Coronary artery (tissue), 2 donors: ENCODE data around the gene MYL10.
A peak's percentile ranks its signal among the peaks of the same experiment; 100 is the strongest.

Source experiments
- DNase-seq: peaks from one replicate; pipeline ENCODE4 v3.0.0-alpha.2; 2017; ENCODE audit warnings: low spot score
- H3K27ac ChIP-seq, 2 donors: fragments of 200-600 bp; sonication (generic); one replicate each; pipeline ENCODE4 v1.5.1; 2016 to 2019
- H3K4me3 ChIP-seq: fragments of 200-600 bp; sonication (generic); 2 replicates; pipeline ENCODE4 v1.5.1; 2016; ENCODE audit warnings: mild to moderate bottlenecking, moderate library complexity
- CTCF ChIP-seq: fragments of 200-600 bp; sonication (generic); IDR thresholded peaks from one replicate; pipeline ENCODE4 v1.5.1; 2019; ENCODE audit warnings: antibody characterized with exemption

The MYL10 gene

DNA sequence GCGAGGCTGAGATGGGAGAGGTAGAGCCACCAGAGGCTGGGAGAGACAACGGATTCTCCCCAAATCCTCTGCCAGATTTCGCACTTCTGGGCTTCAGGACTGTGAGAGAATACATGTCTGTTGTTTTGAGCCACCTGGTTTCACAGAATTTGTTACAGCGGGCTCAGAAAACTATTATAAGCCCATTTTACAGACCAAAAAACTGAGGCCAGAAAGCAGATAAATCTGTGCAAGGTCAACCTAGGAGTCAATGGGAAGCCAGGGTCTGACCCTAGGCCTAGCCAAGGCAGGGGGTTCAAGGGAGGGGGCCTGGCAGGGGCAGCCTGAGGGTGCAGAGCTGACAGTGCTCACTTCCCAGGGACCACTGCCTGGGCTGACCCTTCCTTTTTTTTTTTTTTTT, 8.7 kb downstream of the MYL10 start:
- TF ChIP-seq CTCF, result no peak
- DNase-seq, result no peak
- Histone ChIP-seq H3K27ac (no peak overlapping the region), H3K4me3 (no peak overlapping the region)

DNA sequence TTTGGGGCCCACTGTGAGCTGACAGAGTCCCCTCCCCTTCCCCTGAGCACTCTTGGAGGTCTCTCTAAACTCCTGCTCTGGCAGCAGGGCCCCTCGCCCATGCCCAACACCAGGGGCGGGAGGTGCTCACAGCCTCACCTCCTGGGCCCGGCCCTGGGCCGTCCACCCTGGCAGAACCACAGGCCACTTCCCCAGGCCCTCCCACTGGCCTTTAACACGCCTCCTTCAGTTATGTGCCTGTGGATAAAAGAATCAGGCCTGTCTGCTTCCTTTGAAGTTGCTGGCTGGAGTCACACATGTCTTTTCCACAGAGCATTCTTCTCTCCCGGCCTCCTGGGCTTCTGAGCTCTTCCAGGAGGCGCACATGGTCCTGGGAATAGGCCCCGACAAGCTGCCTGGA, 10.2 kb downstream of the MYL10 start:
- H3K4me3 ChIP-seq, result no peak overlapping the region
- no peak for TF ChIP-seq CTCF
- DNase-seq, result no peak
- no peak overlapping the region for H3K27ac ChIP-seq

DNA sequence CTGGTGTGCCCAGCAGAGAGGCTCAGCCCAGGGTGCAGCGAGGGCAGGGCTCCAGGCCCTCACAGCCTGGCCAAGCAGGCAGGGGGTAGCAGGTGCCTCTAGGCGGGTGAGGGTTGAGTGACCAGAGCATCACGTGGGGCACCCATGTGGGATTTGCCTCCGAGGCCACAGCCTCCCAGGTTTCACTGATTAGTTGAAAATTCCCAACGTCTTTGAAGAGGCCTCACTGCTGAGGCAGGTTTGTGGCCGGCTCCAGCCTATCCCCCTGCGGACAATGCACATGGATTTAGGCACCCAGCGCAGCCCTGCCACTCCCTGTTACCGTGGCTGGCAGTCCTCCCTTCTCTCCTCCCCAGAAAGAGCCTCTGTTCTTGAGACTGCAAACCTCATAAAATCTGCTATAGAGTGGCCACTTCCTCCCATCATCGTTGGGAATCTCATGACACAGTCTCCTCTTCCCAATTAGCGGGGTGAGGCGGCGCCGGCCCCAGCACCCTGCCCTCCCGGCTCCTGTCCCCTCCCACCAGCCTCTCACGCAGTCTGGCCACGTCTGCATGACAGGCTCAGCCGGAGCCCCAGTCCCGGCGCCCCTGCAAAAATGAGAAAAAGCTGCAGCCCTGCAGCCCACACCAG, 10.8 kb downstream of the MYL10 start:
- no peak for TF ChIP-seq CTCF
- DNase-seq, result no peak
- Histone ChIP-seq H3K4me3 (no peak overlapping the region), H3K27ac (no peak overlapping the region)

DNA sequence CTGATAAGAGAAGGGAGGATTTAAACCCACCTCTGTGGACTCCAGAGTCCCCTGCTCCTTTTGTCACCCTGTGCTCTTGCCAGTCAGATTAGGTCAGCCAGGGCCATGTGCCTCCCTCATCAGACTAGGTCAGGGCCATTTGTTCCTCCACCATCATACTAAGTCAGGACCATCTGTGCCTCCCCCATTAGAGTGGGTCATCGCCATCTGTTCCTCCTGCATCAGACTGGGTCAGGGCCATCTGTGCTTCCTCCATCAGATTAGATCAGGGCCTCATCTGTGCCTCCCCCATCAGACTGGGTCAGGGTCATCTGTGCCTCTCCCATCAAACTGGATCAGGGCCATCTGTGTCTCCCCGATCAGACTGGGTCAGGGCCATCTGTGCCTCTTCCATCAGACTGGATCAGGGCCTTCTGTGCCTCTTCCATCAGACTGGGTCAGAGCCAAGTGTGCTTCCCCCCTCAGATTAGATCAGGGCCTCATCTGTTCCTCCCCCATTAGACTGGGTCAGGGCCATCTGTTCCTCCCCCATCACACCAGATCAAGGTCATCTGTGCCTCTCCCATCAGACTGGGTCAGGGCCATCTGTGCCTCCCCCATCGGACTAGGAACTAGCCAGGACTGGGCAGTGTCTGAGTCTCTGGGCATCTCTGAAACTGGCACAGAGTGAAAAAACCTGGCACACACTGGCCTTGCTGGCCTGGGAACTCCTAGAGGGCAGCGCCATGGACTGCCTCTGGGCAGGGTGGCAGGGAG, 11.5 kb downstream of the MYL10 start:
- H3K27ac ChIP-seq, result no peak overlapping the region
- DNase-seq, result no peak
- H3K4me3 ChIP-seq, result no peak overlapping the region
- TF ChIP-seq CTCF, result no peak

GRCh38 chr7:101615446-101615845, 13.7 kb downstream of the MYL10 start:
- no peak for DNase-seq
- H3K4me3 ChIP-seq, result peak overlapping the region; percentile 1
- no peak for TF ChIP-seq CTCF
- peak overlapping the region; percentile 76 to 98 for H3K27ac ChIP-seq

DNA sequence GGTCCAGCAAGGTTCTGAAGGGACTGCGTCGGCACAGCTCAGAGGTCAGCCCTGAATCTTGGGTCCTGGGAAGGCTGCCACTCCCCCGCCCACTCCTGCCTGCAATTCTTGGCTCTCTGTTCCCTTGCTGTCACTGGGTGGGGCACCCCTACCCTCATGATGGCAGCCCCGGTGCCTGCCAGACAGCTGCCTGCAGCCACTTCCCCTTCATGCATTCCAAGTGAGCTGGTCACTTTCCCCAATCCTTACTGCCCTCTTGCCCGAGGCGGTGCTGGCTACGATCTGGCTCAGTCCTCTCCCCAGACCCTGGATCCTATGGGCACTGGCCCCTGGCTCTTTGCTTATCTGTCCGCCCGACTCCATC, 14.2 kb downstream of the MYL10 start:
- DNase-seq, result peak; percentile 86
- no peak for TF ChIP-seq CTCF
- Histone ChIP-seq H3K4me3 (peak overlapping the region; percentile 1), H3K27ac (peak overlapping the region; percentile 76 to 98)
